Brain microvascular endothelial cell (primary cell): Measurements from ENCODE around the gene MYBPC2.

Experiments used
- DNase-seq: peaks from one replicate; pipeline ENCODE4 v3.0.0-alpha.2; 2020
- H3K27ac ChIP-seq: fragments of 250-450 bp; sonication (Bioruptor Pico); 2 replicates; pipeline ENCODE4 v1.5.1; 2020; ENCODE audit warnings: mild to moderate bottlenecking, moderate library complexity
- H3K27me3 ChIP-seq: fragments of 250-450 bp; sonication (Bioruptor Pico); replicated peaks from 2 replicates; pipeline ENCODE4 v1.5.1; 2020; ENCODE audit warnings: mild to moderate bottlenecking
- H3K36me3 ChIP-seq: fragments of 250-450 bp; sonication (Bioruptor Pico); replicated peaks from 2 replicates; pipeline ENCODE4 v1.5.1; 2020; ENCODE audit warnings: mild to moderate bottlenecking
- H3K4me3 ChIP-seq: 2 replicates; pipeline ENCODE4 v1.5.1; 2011; ENCODE audit warnings: low read depth, mild to moderate bottlenecking, control low read depth, low read length, moderate library complexity
- in situ Hi-C: cut with HindIII; loops from 2 replicates; pipeline ENCODE4 v1.10.0; 2017; ENCODE audit warnings: low sequenced_read_pairs, low pct_ligation_motif_present
- TF ChIP-seq, protein P1 (sequence below): IDR thresholded peaks from 2 replicates; pipeline ENCODE4 v1.5.1; 2011; ENCODE audit warnings: low read depth, mild to moderate bottlenecking, moderate library complexity, low read length, control low read depth, inconsistent platforms; ENCODE audit errors: missing control alignments

The MYBPC2 gene

GRCh38 chr19:50432221-50433028 lies at the start of gene MYBPC2:
TSS of gene MYBPC2 (plus strand) at chr19:50432892. CDS start at chr19:50432954, 62 bp downstream.
- TF ChIP-seq, protein P1, sequence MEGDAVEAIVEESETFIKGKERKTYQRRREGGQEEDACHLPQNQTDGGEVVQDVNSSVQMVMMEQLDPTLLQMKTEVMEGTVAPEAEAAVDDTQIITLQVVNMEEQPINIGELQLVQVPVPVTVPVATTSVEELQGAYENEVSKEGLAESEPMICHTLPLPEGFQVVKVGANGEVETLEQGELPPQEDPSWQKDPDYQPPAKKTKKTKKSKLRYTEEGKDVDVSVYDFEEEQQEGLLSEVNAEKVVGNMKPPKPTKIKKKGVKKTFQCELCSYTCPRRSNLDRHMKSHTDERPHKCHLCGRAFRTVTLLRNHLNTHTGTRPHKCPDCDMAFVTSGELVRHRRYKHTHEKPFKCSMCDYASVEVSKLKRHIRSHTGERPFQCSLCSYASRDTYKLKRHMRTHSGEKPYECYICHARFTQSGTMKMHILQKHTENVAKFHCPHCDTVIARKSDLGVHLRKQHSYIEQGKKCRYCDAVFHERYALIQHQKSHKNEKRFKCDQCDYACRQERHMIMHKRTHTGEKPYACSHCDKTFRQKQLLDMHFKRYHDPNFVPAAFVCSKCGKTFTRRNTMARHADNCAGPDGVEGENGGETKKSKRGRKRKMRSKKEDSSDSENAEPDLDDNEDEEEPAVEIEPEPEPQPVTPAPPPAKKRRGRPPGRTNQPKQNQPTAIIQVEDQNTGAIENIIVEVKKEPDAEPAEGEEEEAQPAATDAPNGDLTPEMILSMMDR: no peak
- no peak within 1 kb of the TSS for H3K27ac ChIP-seq
- peaks cover 22% of the 10 kb centered on the region for H3K27me3 ChIP-seq

GRCh38 chr19:50383001-50383851 lies 49.5 kb upstream of the MYBPC2 start:
- H3K27ac ChIP-seq: peak overlapping the region; percentile 21
- peak; percentile 4 for DNase-seq
- H3K4me3 ChIP-seq: peak overlapping the region; percentile 72
- peaks cover 26% of the 10 kb centered on the region for H3K36me3 ChIP-seq
- in situ Hi-C loops: no loop called here
- H3K27me3 ChIP-seq: no peaks in the 10 kb centered on the region
- TF ChIP-seq, protein P1: no peak

More at GRCh38 chr19:50432221-50433028, at the start of gene MYBPC2:
- no peak for DNase-seq
- H3K36me3 ChIP-seq: no peaks in the 10 kb centered on the region
- in situ Hi-C loops: no loop called here
- peak within 1 kb of the TSS; percentile 57 for H3K4me3 ChIP-seq

GRCh38 chr19:50383852-50384684 lies 48.6 kb upstream of the MYBPC2 start, which contains the start of gene POLD1:
TSS of gene POLD1 (plus strand) at chr19:50384347. CDS start at chr19:50398852, 14,505 bp downstream.
- TF ChIP-seq, protein P1: no peak
- peak; percentile 96 for DNase-seq
- Histone ChIP-seq H3K36me3 (peaks cover 18% of the 10 kb centered on the region), H3K27ac (peak within 1 kb of the TSS; percentile 26), H3K4me3 (peak within 1 kb of the TSS; percentile 72), H3K27me3 (no peaks in the 10 kb centered on the region)
- in situ Hi-C loops: no loop called here

DNA sequence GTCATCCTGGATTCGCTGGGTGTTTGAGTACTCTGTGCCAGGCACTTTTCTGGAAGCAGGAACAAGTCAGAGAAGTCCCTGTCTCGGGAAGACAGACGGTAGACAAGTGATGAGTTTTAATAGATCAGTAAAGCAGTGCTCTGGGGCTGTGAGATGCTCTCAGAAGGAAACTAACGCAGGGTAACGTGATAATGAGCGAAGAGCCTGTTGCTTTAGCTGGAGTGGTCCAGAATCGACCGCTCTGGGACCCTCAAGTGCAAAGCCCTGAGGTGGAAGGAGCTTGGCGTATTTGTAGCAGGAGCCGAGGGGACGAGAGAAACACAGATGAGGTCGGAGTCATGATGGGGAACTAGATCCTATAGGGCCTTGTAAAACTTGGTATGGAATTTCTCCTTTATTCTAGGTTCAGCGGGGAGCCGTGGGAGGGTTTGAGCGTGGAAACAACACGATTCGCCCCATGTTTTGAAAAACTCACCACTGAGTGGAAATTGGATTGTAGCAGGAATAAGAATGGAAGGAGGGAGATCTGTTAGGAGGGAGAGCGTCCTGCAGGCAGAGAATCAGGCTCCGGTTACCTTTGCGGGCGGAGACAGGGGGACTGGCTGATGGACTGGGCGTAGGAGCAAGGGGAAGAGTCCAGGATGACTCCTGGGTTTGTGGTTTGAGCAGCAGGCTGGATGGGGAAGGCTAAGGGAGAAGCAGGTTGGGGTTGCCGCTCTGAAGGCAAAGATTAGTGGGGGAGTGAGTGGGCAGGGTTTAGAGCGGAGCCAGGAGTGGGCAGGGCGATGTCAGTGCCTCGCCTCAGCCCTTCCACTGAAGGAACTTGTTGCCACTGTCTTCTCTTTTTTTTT lies 47.8 kb upstream of the MYBPC2 start:
- TF ChIP-seq, protein P1: no peak
- in situ Hi-C loops: no loop called here
- Histone ChIP-seq H3K36me3 (peaks cover 11% of the 10 kb centered on the region), H3K4me3 (peak overlapping the region; percentile 72), H3K27me3 (no peaks in the 10 kb centered on the region), H3K27ac (peak overlapping the region; percentile 26)
- DNase-seq: peak; percentile 37
